Activated CD4-positive, alpha-beta T cell treated with anti-CD3 and anti-CD28 coated beads, Interleukin-2, amount 50 U/mL, for 1 hour (primary cell): Measurements from ENCODE around the gene RAE1.
"Not testable (repeated sequence)": the region's sequence is repeated elsewhere in the genome, so short reads cannot be mapped to it uniquely, and the experiment has no call there.

Source experiments
- DNase-seq: peaks from one replicate; pipeline ENCODE4 v3.0.0-alpha.2; 2020

The RAE1 gene

GRCh38 chr20:57327820-57328219, 23.2 kb upstream of the RAE1 start:
- no peak for DNase-seq

- DNase-seq: no peak
Observed at GRCh38 chr20:57329608-57330221, 21.3 kb upstream of the RAE1 start, which contains the start of gene SPO11. Gene SPO11, plus strand, starts transcription at chr20:57329803. Its CDS starts 65 bp downstream, at chr20:57329868.

GRCh38 chr20:57330998-57331397, 20.1 kb upstream of the RAE1 start:
- DNase-seq: no peak

GRCh38 chr20:57332105-57333089, 18.7 kb upstream of the RAE1 start:
- no peak for DNase-seq

- DNase-seq: no peak
Observed at GRCh38 chr20:57335392-57335791, 15.7 kb upstream of the RAE1 start.

- no peak for DNase-seq
Observed at GRCh38 chr20:57341663-57342062, 9.4 kb upstream of the RAE1 start.

- DNase-seq: no peak
Observed at GRCh38 chr20:57342829-57343228, 8.2 kb upstream of the RAE1 start.

- peak; percentile 72 for DNase-seq
Observed at GRCh38 chr20:57346477-57346876, 4.6 kb upstream of the RAE1 start.

- no peak for DNase-seq
Observed at GRCh38 chr20:57347393-57347792, 3.7 kb upstream of the RAE1 start.

GRCh38 chr20:57348200-57348921, 2.7 kb upstream of the RAE1 start:
- DNase-seq: not testable (repeated sequence)

GRCh38 chr20:57348922-57349574, 2.0 kb upstream of the RAE1 start:
- DNase-seq: not testable (repeated sequence)

- DNase-seq: no peak
Observed at GRCh38 chr20:57350081-57350710, 859 bp upstream of the RAE1 start.

GRCh38 chr20:57350726-57351041, 371 bp upstream of the RAE1 start:
- DNase-seq: not testable (repeated sequence)

- DNase-seq: no peak
Observed at GRCh38 chr20:57352305-57352704, 1.2 kb downstream of the RAE1 start.

- no peak for DNase-seq
Observed at GRCh38 chr20:57353351-57353750, 2.3 kb downstream of the RAE1 start.

GRCh38 chr20:57361517-57361916, 10.5 kb downstream of the RAE1 start:
- DNase-seq: no peak

- DNase-seq: no peak
Observed at GRCh38 chr20:57364451-57364850, 13.4 kb downstream of the RAE1 start.

- no peak for DNase-seq
Observed at GRCh38 chr20:57369596-57369995, 18.5 kb downstream of the RAE1 start.

GRCh38 chr20:57370316-57370715, 19.3 kb downstream of the RAE1 start:
- DNase-seq: no peak

- no peak for DNase-seq
Observed at GRCh38 chr20:57371363-57371762, 20.3 kb downstream of the RAE1 start.

- DNase-seq: no peak
Observed at GRCh38 chr20:57372157-57372556, 21.1 kb downstream of the RAE1 start.

- no peak for DNase-seq
Observed at GRCh38 chr20:57372581-57373350, 21.7 kb downstream of the RAE1 start.
